Measurements from ENCODE around the gene GRB2.
"Not testable (repeated sequence)": the region's sequence is repeated elsewhere in the genome, so short reads cannot be mapped to it uniquely, and the experiment has no call there.

Gene GRB2

GRCh38 chr17:75373280-75373679 is 32.2 kb downstream of the GRB2 start:
- DNase-seq (ENCODE audit: low spot score): no peak
- TF ChIP-seq CTCF (IDR thresholded peaks at IDR 0.05; ENCODE audit: extremely low read depth, insufficient read depth, missing control alignments): no peak
- in situ Hi-C loops (cut with MboI; ENCODE audit: low pct_unique_long_range_greater_than_20kb, low sequenced_read_pairs, unreplicated experiment): no loop called here

- in situ Hi-C loops (cut with MboI; ENCODE audit: low pct_unique_long_range_greater_than_20kb, low sequenced_read_pairs, unreplicated experiment): no loop called here
- DNase-seq (ENCODE audit: low spot score): peak; percentile 47
- TF ChIP-seq CTCF (IDR thresholded peaks at IDR 0.05; ENCODE audit: extremely low read depth, insufficient read depth, missing control alignments): no peak
Measured at GRCh38 chr17:75371981-75372380, 33.5 kb downstream of the GRB2 start.

GRCh38 chr17:75371339-75371738 is 34.1 kb downstream of the GRB2 start:
- in situ Hi-C loops (cut with MboI; ENCODE audit: low pct_unique_long_range_greater_than_20kb, low sequenced_read_pairs, unreplicated experiment): no loop called here
- no peak for TF ChIP-seq CTCF (IDR thresholded peaks at IDR 0.05; ENCODE audit: extremely low read depth, insufficient read depth, missing control alignments)
- no peak for DNase-seq (ENCODE audit: low spot score)

GRCh38 chr17:75370286-75370915 is 35.1 kb downstream of the GRB2 start:
- TF ChIP-seq CTCF (IDR thresholded peaks at IDR 0.05; ENCODE audit: extremely low read depth, insufficient read depth, missing control alignments): no peak
- in situ Hi-C loops (cut with MboI; ENCODE audit: low pct_unique_long_range_greater_than_20kb, low sequenced_read_pairs, unreplicated experiment): no loop called here
- no peak for DNase-seq (ENCODE audit: low spot score)

GRCh38 chr17:75367838-75368789 is 37.4 kb downstream of the GRB2 start:
- in situ Hi-C loops (cut with MboI; ENCODE audit: low pct_unique_long_range_greater_than_20kb, low sequenced_read_pairs, unreplicated experiment); DNase-seq (ENCODE audit: low spot score): not testable (repeated sequence)

- DNase-seq (ENCODE audit: low spot score): no peak
- no peak for TF ChIP-seq CTCF (IDR thresholded peaks at IDR 0.05; ENCODE audit: extremely low read depth, insufficient read depth, missing control alignments)
- in situ Hi-C loops (cut with MboI; ENCODE audit: low pct_unique_long_range_greater_than_20kb, low sequenced_read_pairs, unreplicated experiment): no loop called here
Measured at GRCh38 chr17:75367312-75367711, 38.2 kb downstream of the GRB2 start.

GRCh38 chr17:75366432-75366831 is 39.0 kb downstream of the GRB2 start:
- no peak for TF ChIP-seq CTCF (IDR thresholded peaks at IDR 0.05; ENCODE audit: extremely low read depth, insufficient read depth, missing control alignments)
- no peak for DNase-seq (ENCODE audit: low spot score)
- in situ Hi-C loops (cut with MboI; ENCODE audit: low pct_unique_long_range_greater_than_20kb, low sequenced_read_pairs, unreplicated experiment): no loop called here
